SK-N-SH (cell line): ENCODE data around the gene HSPB9. TPM values are rescaled to one million over a fixed set of nuclear protein-coding genes. Genes with fewer than 3 reads are reported as not detected.

Source experiments
- CTCF ChIA-PET: fragments of 300-600, 350-600 bp; formaldehyde crosslinking; extraction: SDS; loops from one replicate; lab custom pipeline; 2021; lab: Yijun Ruan, JAX
- POLR2A ChIA-PET: fragments of 350-600 bp; sonication (Branson Sonifier 250); formaldehyde crosslinking; extraction: SDS; loops from one replicate; lab custom pipeline; 2020; ENCODE audit warnings: antibody characterized with exemption, inconsistent platforms; lab: Yijun Ruan, JAX
- DNase-seq: peaks from one replicate; pipeline ENCODE4 v3.0.0; 2012
- H2AFZ ChIP-seq: fragments of 200-600 bp; sonication (generic); 2 replicates; pipeline ENCODE4 v1.8.1; 2016; ENCODE audit warnings: antibody characterized with exemption, mild to moderate bottlenecking, low read depth
- H3F3A ChIP-seq: fragments of 200-600 bp; sonication (generic); replicated peaks from 2 replicates; pipeline ENCODE3; 2016; ENCODE audit warnings: antibody characterized with exemption, mild to moderate bottlenecking; ENCODE audit not compliant: insufficient read depth
- H3K27ac ChIP-seq, 2 experiments: fragments of 200-500 bp in 1 of 2; fragments of 200-600 bp in 1 of 2; sonication (Bioruptor generic) in 1 of 2; sonication (generic), shearing (Covaris generic) in 1 of 2; 2 replicates each; pipeline versions ENCODE4 v1.5.1 to v1.6.1; 2014 to 2016; ENCODE audit warnings: low read depth in 2 of 2, inconsistent platforms in 1 of 2, low read length in 1 of 2, mild to moderate bottlenecking in 1 of 2, mixed read lengths in 1 of 2
- H3K27me3 ChIP-seq: fragments of 200-600 bp; sonication (generic), shearing (Covaris generic); 2 replicates; pipeline ENCODE4 v1.6.1; 2016; ENCODE audit warnings: mixed run types; ENCODE audit not compliant: insufficient read depth
- H3K36me3 ChIP-seq, 2 experiments: fragments of 200-500 bp in 1 of 2; fragments of 200-600 bp in 1 of 2; sonication (Bioruptor generic) in 1 of 2; sonication (generic) in 1 of 2; replicated peaks in 1 of 2; 2 replicates each; pipeline versions ENCODE3 to v1.5.1; 2014 to 2016; ENCODE audit warnings: low read length in 1 of 2, mild to moderate bottlenecking in 1 of 2; ENCODE audit not compliant: insufficient read depth in 2 of 2, control insufficient read depth in 1 of 2
- H3K4me1 ChIP-seq, 2 experiments: fragments of 200-500 bp in 1 of 2; fragments of 200-600 bp in 1 of 2; sonication (Bioruptor generic) in 1 of 2; sonication (generic), shearing (Covaris generic) in 1 of 2; 2 replicates each; pipeline versions ENCODE4 v1.5.1 to v1.6.1; 2014 to 2016; ENCODE audit warnings: low read depth in 1 of 2, low read length in 1 of 2, mixed run types in 1 of 2; ENCODE audit not compliant: insufficient read depth in 2 of 2, control insufficient read depth in 1 of 2
- H3K4me2 ChIP-seq: fragments of 200-600 bp; sonication (generic), shearing (Covaris generic); 2 replicates; pipeline ENCODE4 v1.6.1; 2017; ENCODE audit warnings: mixed run types
- H3K4me3 ChIP-seq, 2 experiments: fragments of 200-500 bp in 1 of 2; fragments of 200-600 bp in 1 of 2; sonication (Bioruptor generic) in 1 of 2; sonication (generic), shearing (Covaris generic) in 1 of 2; 2 replicates each; pipeline versions ENCODE4 v1.5.1 to v1.8.1; 2014 to 2016; ENCODE audit warnings: low read depth in 2 of 2, inconsistent platforms in 1 of 2, low read length in 1 of 2, mild to moderate bottlenecking in 1 of 2, mixed read lengths in 1 of 2, moderate library complexity in 1 of 2
- H3K79me2 ChIP-seq: fragments of 200-600 bp; sonication (generic); 2 replicates; pipeline ENCODE4 v1.8.1; 2017; ENCODE audit warnings: mild to moderate bottlenecking; ENCODE audit not compliant: insufficient read depth
- H3K9ac ChIP-seq: fragments of 200-600 bp; sonication (generic); 2 replicates; pipeline ENCODE4 v1.6.1; 2017; ENCODE audit warnings: mixed run types
- H3K9me2 ChIP-seq: fragments of 200-600 bp; sonication (generic); 2 replicates; pipeline ENCODE4 v1.6.1; 2017; ENCODE audit warnings: mixed run types
- H3K9me3 ChIP-seq: fragments of 200-600 bp; sonication (generic); 2 replicates; pipeline ENCODE4 v1.6.1; 2017; ENCODE audit warnings: mixed run types, mild to moderate bottlenecking, moderate library complexity
- H4K20me1 ChIP-seq: fragments of 200-600 bp; sonication (generic); 2 replicates; pipeline ENCODE4 v1.6.1; 2017; ENCODE audit warnings: mild to moderate bottlenecking, mixed run types; ENCODE audit not compliant: insufficient read depth
- CHD2 ChIP-seq: fragments of 150-350 bp; IDR thresholded peaks from 2 replicates; pipeline ENCODE4 v1.6.1; 2018; ENCODE audit warnings: low read length; ENCODE audit not compliant: partially characterized antibody
- EP300 ChIP-seq, 2 experiments: IDR thresholded peaks; 2 replicates each; pipeline versions ENCODE4 v1.4.0 to v1.6.1; 2012; ENCODE audit warnings: borderline replicate concordance in 1 of 2, low read depth in 1 of 2, low read length in 1 of 2
- FOSL2 ChIP-seq: IDR thresholded peaks from 2 replicates; pipeline ENCODE4 v1.4.0; 2012; ENCODE audit warnings: low read depth, mild to moderate bottlenecking, moderate library complexity, borderline replicate concordance
- GATA2 ChIP-seq: sonication (generic); formaldehyde crosslinking; IDR thresholded peaks from 2 replicates; pipeline ENCODE4 v1.5.0; 2020; ENCODE audit warnings: mild to moderate bottlenecking, missing genetic modification reagents
- NRF1 ChIP-seq: IDR thresholded peaks from 2 replicates; pipeline ENCODE4 v1.6.1; 2012; ENCODE audit warnings: low read depth, mild to moderate bottlenecking, low read length
- RAD21 ChIP-seq: IDR thresholded peaks from 2 replicates; pipeline ENCODE4 v1.6.1; 2012; ENCODE audit warnings: mild to moderate bottlenecking, low read length
- RCOR1 ChIP-seq: fragments of 150-350 bp; IDR thresholded peaks from 2 replicates; pipeline ENCODE4 v1.6.1; 2017; ENCODE audit warnings: antibody characterized with exemption, low read length
- SMC3 ChIP-seq: IDR thresholded peaks from 2 replicates; pipeline ENCODE4 v1.6.1; 2012; ENCODE audit warnings: low read depth, low read length, improper control_type of control experiment
- WGBS: methylation state at CpG from one replicate; pipeline ENCODE4 v1.1.6; 2017; ENCODE audit warnings: low lambda C conversion rate; 5-methylcytosine and 5-hydroxymethylcytosine counted together
- polyA plus RNA-seq, 3 experiments: library from polyadenylated mRNA; depleted of rRNA; stranded (reverse); fragments of >200 nt; gene quantifications; 2 replicates each; pipeline ENCODE4 v1.2.3, GENCODE V29; 2012
- TF ChIP-seq, protein P1 (sequence below): IDR thresholded peaks from 2 replicates; pipeline ENCODE4; 2012
- TF ChIP-seq, protein P2 (sequence below): IDR thresholded peaks from 2 replicates; pipeline ENCODE4 v1.4.0; 2012; ENCODE audit warnings: low read depth, borderline replicate concordance
- TF ChIP-seq, protein P3 (sequence below): IDR thresholded peaks from 2 replicates; pipeline ENCODE4 v1.4.0; 2012; ENCODE audit warnings: low read depth
- TF ChIP-seq, protein P4 (sequence below): fragments of 200-600 bp; sonication (generic); IDR thresholded peaks from 2 replicates; pipeline ENCODE4 v1.6.1; 2017; ENCODE audit warnings: antibody characterized with exemption, mild to moderate bottlenecking, moderate library complexity

The HSPB9 gene
- polyA plus RNA-seq, 1 of the 3 experiments (the other 2 are of a cell fraction), result 0.05 TPM

DNA sequence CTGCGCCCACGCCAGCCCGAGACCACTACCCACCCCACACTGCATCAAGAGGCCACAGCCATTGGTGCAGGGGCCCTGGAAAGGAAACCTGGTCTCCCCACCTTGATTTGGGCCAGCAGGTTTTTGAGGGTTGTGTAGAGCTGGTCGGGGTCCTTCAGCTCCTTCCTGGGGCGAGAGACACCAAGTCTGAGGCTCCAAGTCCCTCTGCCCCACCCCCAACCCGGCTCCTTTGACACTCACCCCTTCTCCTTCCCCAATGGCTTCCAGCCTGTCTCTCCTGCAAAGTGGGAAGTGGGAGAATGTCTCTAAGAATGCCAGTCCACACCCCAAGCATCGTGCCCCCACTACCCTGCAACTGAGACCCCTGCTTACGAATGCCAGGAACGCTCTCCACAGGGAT, 8.5 kb upstream of the HSPB9 start:
- WGBS, result 96% methylated on average over 6 of the region's 9 CpGs
- H4K20me1 ChIP-seq, result no peaks in the 10 kb centered on the region
- no peaks in the 10 kb centered on the region for H3F3A ChIP-seq
- H2AFZ ChIP-seq, result no peak overlapping the region
- no peak for TF ChIP-seq FOSL2
- TF ChIP-seq, protein P1, sequence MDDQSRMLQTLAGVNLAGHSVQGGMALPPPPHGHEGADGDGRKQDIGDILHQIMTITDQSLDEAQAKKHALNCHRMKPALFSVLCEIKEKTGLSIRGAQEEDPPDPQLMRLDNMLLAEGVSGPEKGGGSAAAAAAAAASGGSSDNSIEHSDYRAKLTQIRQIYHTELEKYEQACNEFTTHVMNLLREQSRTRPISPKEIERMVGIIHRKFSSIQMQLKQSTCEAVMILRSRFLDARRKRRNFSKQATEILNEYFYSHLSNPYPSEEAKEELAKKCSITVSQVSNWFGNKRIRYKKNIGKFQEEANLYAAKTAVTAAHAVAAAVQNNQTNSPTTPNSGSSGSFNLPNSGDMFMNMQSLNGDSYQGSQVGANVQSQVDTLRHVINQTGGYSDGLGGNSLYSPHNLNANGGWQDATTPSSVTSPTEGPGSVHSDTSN, result no peak
- no peak for DNase-seq
- H3K27me3 ChIP-seq, result no peaks in the 10 kb centered on the region
- H3K79me2 ChIP-seq, result no peaks in the 10 kb centered on the region
- H3K4me3 ChIP-seq, result no peak overlapping the region
- H3K36me3 ChIP-seq, result peaks cover 5 to 43% of the 10 kb centered on the region in 2 experiments
- H3K9ac ChIP-seq, result no peak overlapping the region
- H3K27ac ChIP-seq, result no peak overlapping the region
- peaks cover 0 to 7% of the 10 kb centered on the region in 2 experiments; a peak in 1 of 4 replicates for H3K4me1 ChIP-seq
- H3K4me2 ChIP-seq, result no peak overlapping the region
- ChIA-PET CTCF (interaction anchor here (1.3 to 29.9 kb wide), 7 partner anchors 13 to 152 kb away, joined by 3 to 496 read pairs (median 11); partner anchors contain the start of genes DNAJC7, NKIRAS2 and ZNF385C), POLR2A (interaction anchor here (1.0 kb wide), 1 partner anchor 97 kb away, joined by 3 read pairs; the partner anchor contains the start of gene DNAJC7)
- H3K9me3 ChIP-seq, result no peaks in the 10 kb centered on the region
- H3K9me2 ChIP-seq, result no peaks in the 10 kb centered on the region

DNA sequence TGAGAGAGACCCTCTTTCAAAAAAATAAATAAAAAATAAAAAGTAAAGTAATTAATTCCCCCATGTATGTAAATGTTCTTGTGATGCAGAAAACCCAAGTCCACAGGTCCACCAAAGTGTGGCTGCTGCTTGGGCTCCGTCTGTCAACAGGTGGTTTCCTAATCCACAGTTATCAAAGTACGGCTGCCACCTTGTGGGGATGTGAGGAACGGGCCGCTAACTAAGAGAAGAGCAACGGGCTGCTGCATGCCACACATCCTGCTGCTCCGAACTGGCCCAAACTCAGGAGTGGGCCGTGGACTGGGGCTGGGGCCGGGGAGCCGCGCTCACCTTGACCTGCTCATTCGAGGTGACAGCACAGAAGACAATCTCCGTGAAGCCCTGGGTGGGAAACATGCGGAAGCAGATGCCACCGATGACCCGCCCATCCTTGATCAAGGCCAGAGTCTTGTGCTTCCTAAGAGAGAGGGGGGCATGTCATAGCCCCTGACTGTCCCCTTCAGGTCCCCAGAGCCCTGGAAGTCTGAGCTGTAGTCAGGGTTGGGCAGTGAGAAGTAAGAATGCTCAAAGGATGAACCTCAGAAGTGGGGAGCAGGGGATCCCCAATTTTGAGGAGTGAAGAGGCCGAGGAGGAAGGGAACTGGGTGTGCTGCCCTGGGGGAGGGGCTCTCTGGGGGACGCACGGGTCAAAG, 5.8 kb upstream of the HSPB9 start:
- ChIA-PET POLR2A (no interaction called here), CTCF (interaction anchor here (0.5 to 29.9 kb wide), 13 partner anchors 9 to 832 kb away, joined by 3 to 496 read pairs (median 6); partner anchors contain the start of genes DNAJC7 and NKIRAS2)
- Histone ChIP-seq H4K20me1 (no peaks in the 10 kb centered on the region), H3F3A (no peaks in the 10 kb centered on the region), H3K4me2 (no peak overlapping the region), H3K27ac (no peak overlapping the region), H3K79me2 (no peaks in the 10 kb centered on the region), H2AFZ (no peak overlapping the region), H3K36me3 (peaks cover 5 to 43% of the 10 kb centered on the region in 2 experiments), H3K9me3 (no peaks in the 10 kb centered on the region), H3K9me2 (no peaks in the 10 kb centered on the region), H3K4me1 (peaks cover 0 to 11% of the 10 kb centered on the region in 2 experiments; a peak in 1 of 4 replicates), H3K27me3 (no peaks in the 10 kb centered on the region), H3K4me3 (no peak overlapping the region; a peak in 1 of 4 replicates), H3K9ac (no peak overlapping the region)
- WGBS, result 33% methylated on average over 18 of the region's 18 CpGs
- TF ChIP-seq, protein P2, sequence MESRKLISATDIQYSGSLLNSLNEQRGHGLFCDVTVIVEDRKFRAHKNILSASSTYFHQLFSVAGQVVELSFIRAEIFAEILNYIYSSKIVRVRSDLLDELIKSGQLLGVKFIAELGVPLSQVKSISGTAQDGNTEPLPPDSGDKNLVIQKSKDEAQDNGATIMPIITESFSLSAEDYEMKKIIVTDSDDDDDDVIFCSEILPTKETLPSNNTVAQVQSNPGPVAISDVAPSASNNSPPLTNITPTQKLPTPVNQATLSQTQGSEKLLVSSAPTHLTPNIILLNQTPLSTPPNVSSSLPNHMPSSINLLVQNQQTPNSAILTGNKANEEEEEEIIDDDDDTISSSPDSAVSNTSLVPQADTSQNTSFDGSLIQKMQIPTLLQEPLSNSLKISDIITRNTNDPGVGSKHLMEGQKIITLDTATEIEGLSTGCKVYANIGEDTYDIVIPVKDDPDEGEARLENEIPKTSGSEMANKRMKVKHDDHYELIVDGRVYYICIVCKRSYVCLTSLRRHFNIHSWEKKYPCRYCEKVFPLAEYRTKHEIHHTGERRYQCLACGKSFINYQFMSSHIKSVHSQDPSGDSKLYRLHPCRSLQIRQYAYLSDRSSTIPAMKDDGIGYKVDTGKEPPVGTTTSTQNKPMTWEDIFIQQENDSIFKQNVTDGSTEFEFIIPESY, result no peak
- TF ChIP-seq EP300 (IDR thresholded peaks at IDR 0.05; ENCODE audit: borderline replicate concordance in 1 of 2, low read depth in 1 of 2, low read length in 1 of 2), result no peak
- TF ChIP-seq, protein P3, sequence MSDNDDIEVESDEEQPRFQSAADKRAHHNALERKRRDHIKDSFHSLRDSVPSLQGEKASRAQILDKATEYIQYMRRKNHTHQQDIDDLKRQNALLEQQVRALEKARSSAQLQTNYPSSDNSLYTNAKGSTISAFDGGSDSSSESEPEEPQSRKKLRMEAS, result 0 out of 2 replicates have a peak, but pooled peaks have one; percentile 13
- peak; percentile 86 for TF ChIP-seq SMC3
- TF ChIP-seq, protein P1, result no peak
- peak; percentile 36 for TF ChIP-seq CHD2
- TF ChIP-seq RAD21, result peak; percentile 92
- no peak for TF ChIP-seq NRF1
- TF ChIP-seq, protein P4, sequence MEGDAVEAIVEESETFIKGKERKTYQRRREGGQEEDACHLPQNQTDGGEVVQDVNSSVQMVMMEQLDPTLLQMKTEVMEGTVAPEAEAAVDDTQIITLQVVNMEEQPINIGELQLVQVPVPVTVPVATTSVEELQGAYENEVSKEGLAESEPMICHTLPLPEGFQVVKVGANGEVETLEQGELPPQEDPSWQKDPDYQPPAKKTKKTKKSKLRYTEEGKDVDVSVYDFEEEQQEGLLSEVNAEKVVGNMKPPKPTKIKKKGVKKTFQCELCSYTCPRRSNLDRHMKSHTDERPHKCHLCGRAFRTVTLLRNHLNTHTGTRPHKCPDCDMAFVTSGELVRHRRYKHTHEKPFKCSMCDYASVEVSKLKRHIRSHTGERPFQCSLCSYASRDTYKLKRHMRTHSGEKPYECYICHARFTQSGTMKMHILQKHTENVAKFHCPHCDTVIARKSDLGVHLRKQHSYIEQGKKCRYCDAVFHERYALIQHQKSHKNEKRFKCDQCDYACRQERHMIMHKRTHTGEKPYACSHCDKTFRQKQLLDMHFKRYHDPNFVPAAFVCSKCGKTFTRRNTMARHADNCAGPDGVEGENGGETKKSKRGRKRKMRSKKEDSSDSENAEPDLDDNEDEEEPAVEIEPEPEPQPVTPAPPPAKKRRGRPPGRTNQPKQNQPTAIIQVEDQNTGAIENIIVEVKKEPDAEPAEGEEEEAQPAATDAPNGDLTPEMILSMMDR, result peak; percentile 83
- TF ChIP-seq RCOR1, result peak; percentile 43; the same call in 1 of the 2 replicates
- no peak for TF ChIP-seq GATA2 (CRISPR knock-in tag)
- DNase-seq, result peak; percentile 87
